ENCODE measurements around the gene BMPR1B. TPM values are rescaled to one million over a fixed set of nuclear protein-coding genes. Genes with fewer than 3 reads are reported as not detected.

Gene BMPR1B
- total and polyA plus RNA-seq, 2 of the 4 experiments (the other 2 are of a cell fraction), result 0.24 to 0.90 TPM

- no TSS peak for BruUV-seq (replicated peaks)
- Histone ChIP-seq H2BK20ac (ENCODE audit: low read depth, low read length) (no peak overlapping the region), H2BK15ac (ENCODE audit: low read depth, low read length) (no peak overlapping the region), H3K14ac (replicated peaks; ENCODE audit: low read depth, low read length) (no peak overlapping the region), H2BK120ac (ENCODE audit: low read depth, low read length) (no peak overlapping the region), H3K36me3 (ENCODE audit: control insufficient read depth, insufficient read depth, low read length) (no peaks in the 10 kb centered on the region), H3K4me2 (ENCODE audit: low read depth, low read length) (no peak overlapping the region), H2AFZ (replicated peaks; ENCODE audit: low read length, poor library complexity) (no peak overlapping the region), H4K91ac (ENCODE audit: insufficient read depth, low read depth, low read length) (no peak overlapping the region), H3K4ac (ENCODE audit: low read depth, low read length) (no peak overlapping the region), H2AK5ac (ENCODE audit: low read depth, low read length) (no peak overlapping the region), H3K23ac (ENCODE audit: low read depth, low read length) (no peak overlapping the region), H4K8ac (ENCODE audit: low read depth in 2 of 2, low read length in 2 of 2) (no peak overlapping the region), H3K27ac (ENCODE audit: insufficient read depth, low read length) (no peak overlapping the region), H3K9me3 (ENCODE audit: control insufficient read depth, insufficient read depth, low read length) (no peaks in the 10 kb centered on the region), H3K9ac (ENCODE audit: low read depth, low read length) (no peak overlapping the region), H3K4me1 (ENCODE audit: control insufficient read depth, insufficient read depth, low read length) (no peaks in the 10 kb centered on the region), H3K27me3 (ENCODE audit: control insufficient read depth, insufficient read depth, low read length) (no peaks in the 10 kb centered on the region; the same call in 1 of the 2 replicates), H3K9me1 (ENCODE audit: insufficient read depth, low read length) (no peaks in the 10 kb centered on the region), H2AK9ac (replicated peaks; ENCODE audit: low read depth, low read length, poor library complexity) (no peak overlapping the region), H2BK5ac (ENCODE audit: low read depth, low read length, poor library complexity, severe bottlenecking) (no peak overlapping the region), H3K18ac (ENCODE audit: low read depth, low read length) (no peak overlapping the region), H3K4me3 (ENCODE audit: insufficient read depth, low read depth, low read length) (no peak overlapping the region), H4K20me1 (ENCODE audit: insufficient read depth, low read length) (no peaks in the 10 kb centered on the region), H4K5ac (ENCODE audit: low read depth, low read length) (no peak overlapping the region), H3K56ac (ENCODE audit: extremely low read depth, insufficient read depth, low read length) (no peak overlapping the region), H3K79me1 (ENCODE audit: low read depth in 1 of 2, low read length in 2 of 2) (no peaks in the 10 kb centered on the region)
- intact Hi-C loops (cut with micrococcal nuclease) (no loop called here), in situ Hi-C loops (cut with MboI; ENCODE audit: low sequenced_read_pairs) (no loop called here), dilution Hi-C loops (cut with HindIII; ENCODE audit: low sequenced_read_pairs, unreplicated experiment) (no loop called here)
- WGBS, 2 experiments (ENCODE audit: extremely low coverage in 2 of 2, insufficient read length in 1 of 2), result 54% methylated on average over 2 of the region's 4 CpGs; no CpG with 5 or more reads in 1 of the 2 experiments
- no peak for TF ChIP-seq MAFK (IDR thresholded peaks at IDR 0.05; ENCODE audit: low read depth, low read length)
- TF ChIP-seq RCOR1 (IDR thresholded peaks at IDR 0.05; ENCODE audit: insufficient replicate concordance, low read length), result no peak
- TF ChIP-seq CHD1 (IDR thresholded peaks at IDR 0.05; ENCODE audit: low read depth, low read length), result no peak
- TF ChIP-seq MXI1 (IDR thresholded peaks at IDR 0.05; ENCODE audit: borderline replicate concordance, low read depth, low read length), result no peak
- no peak for TF ChIP-seq CEBPB (IDR thresholded peaks at IDR 0.05; ENCODE audit: low read depth, low read length)
- no peak for TF ChIP-seq BHLHE40 (IDR thresholded peaks at IDR 0.05; ENCODE audit: low read depth, low read length)
- TF ChIP-seq MAZ (IDR thresholded peaks at IDR 0.05; ENCODE audit: borderline replicate concordance, low read depth, low read length), result no peak
- ChIA-PET CTCF (no interaction called here), POLR2A (ENCODE audit: unreplicated experiment) (no interaction called here)
- no peak for DNase-seq
- ATAC-seq (ENCODE audit: low read depth), result no peak
Measured at GRCh38 chr4:95159384-95159783, 401.6 kb downstream of the BMPR1B start.

Data from IMR-90 (cell line).